GM18909 (cell line): ENCODE results near the gene ST8SIA6.
"Not testable (repeated sequence)": the region's sequence is repeated elsewhere in the genome, so short reads cannot be mapped to it uniquely, and the experiment has no call there.

Source experiments
- ATAC-seq: cut with Tn5 transposase; IDR thresholded peaks from one replicate; pipeline ENCODE4 v1.9.1; 2021; ENCODE audit warnings: mild to moderate bottlenecking; ENCODE audit not compliant: unreplicated experiment, poor library complexity

Gene ST8SIA6

GRCh38 chr10:17352583-17352982 is 101.8 kb downstream of the ST8SIA6 start:
- no peak for ATAC-seq

- ATAC-seq: no peak
Measured at GRCh38 chr10:17351506-17351905, 102.9 kb downstream of the ST8SIA6 start.

- ATAC-seq: no peak
Measured at GRCh38 chr10:17349717-17350116, 104.7 kb downstream of the ST8SIA6 start.

- ATAC-seq: no peak
Measured at GRCh38 chr10:17348501-17349349, 105.7 kb downstream of the ST8SIA6 start.

GRCh38 chr10:17348011-17348500 is 106.3 kb downstream of the ST8SIA6 start:
- ATAC-seq: no peak

GRCh38 chr10:17344206-17344605 is 110.2 kb downstream of the ST8SIA6 start:
- ATAC-seq: no peak

- ATAC-seq: no peak
Measured at GRCh38 chr10:17343118-17343517, 111.3 kb downstream of the ST8SIA6 start.

- ATAC-seq: no peak
Measured at GRCh38 chr10:17340144-17340829, 114.1 kb downstream of the ST8SIA6 start.

GRCh38 chr10:17335065-17335464 is 119.3 kb downstream of the ST8SIA6 start:
- ATAC-seq: no peak

GRCh38 chr10:17330501-17330900 is 123.9 kb downstream of the ST8SIA6 start:
- no peak for ATAC-seq

GRCh38 chr10:17326377-17326776 is 128.0 kb downstream of the ST8SIA6 start:
- no peak for ATAC-seq

- not testable (repeated sequence) for ATAC-seq
Measured at GRCh38 chr10:17321957-17322356, 132.4 kb downstream of the ST8SIA6 start.

- ATAC-seq: peak; percentile 92
Measured at GRCh38 chr10:17316488-17317170, 137.8 kb downstream of the ST8SIA6 start.

- ATAC-seq: no peak
Measured at GRCh38 chr10:17309435-17309834, 145.0 kb downstream of the ST8SIA6 start.

- no peak for ATAC-seq
Measured at GRCh38 chr10:17307123-17307522, 147.3 kb downstream of the ST8SIA6 start.

- ATAC-seq: no peak
Measured at GRCh38 chr10:17292375-17292774, 162.0 kb downstream of the ST8SIA6 start.

- ATAC-seq: no peak
Measured at GRCh38 chr10:17290226-17290625, 164.2 kb downstream of the ST8SIA6 start.

GRCh38 chr10:17289763-17290162 is 164.6 kb downstream of the ST8SIA6 start:
- ATAC-seq: no peak

- ATAC-seq: no peak
Measured at GRCh38 chr10:17286562-17287550, 167.5 kb downstream of the ST8SIA6 start.

- ATAC-seq: no peak
Measured at GRCh38 chr10:17282311-17282710, 172.1 kb downstream of the ST8SIA6 start.
